Measurements from ENCODE around the gene GABBR2. TPM values are rescaled to one million over a fixed set of nuclear protein-coding genes. Genes with fewer than 3 reads are reported as not detected.

GABBR2 gene
- total RNA-seq, 1 experiment from 2014 or later, result 0.23 TPM

DNA sequence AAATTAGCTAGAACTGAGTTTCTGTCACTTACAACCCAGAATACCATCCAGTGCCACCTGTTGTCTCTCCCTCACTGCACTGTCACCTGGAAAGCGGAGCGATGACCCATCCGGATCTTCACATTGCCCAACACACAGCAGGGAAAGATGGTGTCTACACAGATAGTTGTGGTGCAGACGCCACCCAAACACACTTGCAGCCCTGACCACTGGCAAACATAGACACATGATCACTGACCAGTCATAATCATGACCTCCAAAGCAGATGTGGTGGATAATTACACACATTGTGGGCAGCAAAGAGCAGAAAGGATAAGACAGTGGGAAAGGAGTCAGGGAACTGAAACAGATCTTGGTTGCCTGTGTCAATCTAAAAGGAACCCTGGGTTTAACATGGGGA, 64.7 kb downstream of the GABBR2 start:
- CTCF ChIA-PET, result no interaction called here

DNA sequence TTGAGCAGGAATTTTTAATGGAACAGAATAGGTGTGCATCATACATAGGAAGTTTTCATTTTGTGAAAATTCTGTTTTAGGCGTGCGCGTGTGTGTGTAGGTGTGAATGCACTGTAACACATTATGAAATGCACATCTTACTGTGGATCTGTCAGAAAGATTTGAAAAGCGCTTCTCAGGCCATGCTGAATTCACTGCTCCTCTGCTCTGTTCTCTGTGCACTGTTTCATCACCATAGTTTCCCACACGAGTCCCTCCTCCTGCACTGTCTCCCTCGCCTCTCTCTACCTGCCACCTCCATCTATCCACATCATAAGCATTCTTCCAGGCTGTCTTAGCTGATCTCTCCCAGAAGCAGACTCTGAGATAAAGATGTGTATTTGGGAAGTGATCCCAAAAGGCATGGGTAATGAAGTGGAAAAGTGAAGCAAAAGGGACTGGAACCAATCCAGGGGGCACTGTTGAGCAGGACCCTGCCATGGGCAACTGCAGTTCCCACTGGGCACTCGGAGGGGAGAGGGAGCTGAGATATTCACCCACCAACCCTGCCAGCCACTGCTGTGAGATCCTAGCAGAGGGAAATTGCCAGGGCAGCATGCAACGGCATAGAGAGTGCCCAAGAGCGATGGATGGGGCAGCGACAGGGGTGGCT, 65.9 kb downstream of the GABBR2 start:
- ChIA-PET POLR2A (no interaction called here), CTCF (no interaction called here)
- peak in 1 of 2 experiments; percentile 6 for DNase-seq
- peaks cover 12% of the 10 kb centered on the region for H3K27me3 Mint-ChIP-seq (ENCODE audit: insufficient read depth, unreplicated experiment)
- H3K4me1 Mint-ChIP-seq (ENCODE audit: low read depth, unreplicated experiment), result no peaks in the 10 kb centered on the region
- no peak overlapping the region for H3K4me3 Mint-ChIP-seq (ENCODE audit: unreplicated experiment)
- no TSS peak for BruUV-seq (replicated peaks)
- no peaks in the 10 kb centered on the region for H3K9me3 ChIP-seq
- no peaks in the 10 kb centered on the region for H3K4me1 ChIP-seq
- no peaks in the 10 kb centered on the region for H3K9me3 Mint-ChIP-seq (ENCODE audit: unreplicated experiment)
- no peaks in the 10 kb centered on the region for H3K36me3 ChIP-seq (ENCODE audit: control insufficient read depth, insufficient read depth, low read length)
- H3K36me3 Mint-ChIP-seq (ENCODE audit: insufficient read depth, unreplicated experiment), result no peaks in the 10 kb centered on the region
- no peaks in the 10 kb centered on the region; the same call in 1 of the 2 replicates for H3K27me3 ChIP-seq (replicated peaks; ENCODE audit: control insufficient read depth, insufficient read depth, low read length)
- H3K27ac Mint-ChIP-seq (ENCODE audit: unreplicated experiment), result no peak overlapping the region
- H3K4me3 ChIP-seq (ENCODE audit: low read depth, low read length), result no peak overlapping the region
- TF ChIP-seq, protein P1, sequence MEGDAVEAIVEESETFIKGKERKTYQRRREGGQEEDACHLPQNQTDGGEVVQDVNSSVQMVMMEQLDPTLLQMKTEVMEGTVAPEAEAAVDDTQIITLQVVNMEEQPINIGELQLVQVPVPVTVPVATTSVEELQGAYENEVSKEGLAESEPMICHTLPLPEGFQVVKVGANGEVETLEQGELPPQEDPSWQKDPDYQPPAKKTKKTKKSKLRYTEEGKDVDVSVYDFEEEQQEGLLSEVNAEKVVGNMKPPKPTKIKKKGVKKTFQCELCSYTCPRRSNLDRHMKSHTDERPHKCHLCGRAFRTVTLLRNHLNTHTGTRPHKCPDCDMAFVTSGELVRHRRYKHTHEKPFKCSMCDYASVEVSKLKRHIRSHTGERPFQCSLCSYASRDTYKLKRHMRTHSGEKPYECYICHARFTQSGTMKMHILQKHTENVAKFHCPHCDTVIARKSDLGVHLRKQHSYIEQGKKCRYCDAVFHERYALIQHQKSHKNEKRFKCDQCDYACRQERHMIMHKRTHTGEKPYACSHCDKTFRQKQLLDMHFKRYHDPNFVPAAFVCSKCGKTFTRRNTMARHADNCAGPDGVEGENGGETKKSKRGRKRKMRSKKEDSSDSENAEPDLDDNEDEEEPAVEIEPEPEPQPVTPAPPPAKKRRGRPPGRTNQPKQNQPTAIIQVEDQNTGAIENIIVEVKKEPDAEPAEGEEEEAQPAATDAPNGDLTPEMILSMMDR (IDR thresholded peaks at IDR 0.05; ENCODE audit: insufficient read depth in 1 of 2, low read depth in 1 of 2, low read length in 1 of 2, severe bottlenecking in 1 of 2, unreplicated experiment in 1 of 2), result no peak
- intact Hi-C loops (cut with micrococcal nuclease; ENCODE audit: unreplicated experiment), result no loop called here

More for the DNA sequence above, 64.7 kb downstream of the GABBR2 start:
- DNase-seq, result no peak
- no peaks in the 10 kb centered on the region for H3K36me3 ChIP-seq (ENCODE audit: control insufficient read depth, insufficient read depth, low read length)
- H3K4me3 ChIP-seq (ENCODE audit: low read depth, low read length), result no peak overlapping the region
- Mint-ChIP-seq H3K36me3 (ENCODE audit: insufficient read depth, unreplicated experiment) (no peaks in the 10 kb centered on the region), H3K27me3 (ENCODE audit: insufficient read depth, unreplicated experiment) (peaks cover 12% of the 10 kb centered on the region), H3K27ac (ENCODE audit: unreplicated experiment) (no peak overlapping the region), H3K9me3 (ENCODE audit: unreplicated experiment) (no peaks in the 10 kb centered on the region), H3K4me1 (ENCODE audit: low read depth, unreplicated experiment) (no peaks in the 10 kb centered on the region), H3K4me3 (ENCODE audit: unreplicated experiment) (no peak overlapping the region)
- TF ChIP-seq, protein P1 (IDR thresholded peaks at IDR 0.05; ENCODE audit: insufficient read depth in 1 of 2, low read depth in 1 of 2, low read length in 1 of 2, severe bottlenecking in 1 of 2, unreplicated experiment in 1 of 2), result no peak
- intact Hi-C loops (cut with micrococcal nuclease; ENCODE audit: unreplicated experiment), result no loop called here
- POLR2A ChIA-PET, result no interaction called here
- no peaks in the 10 kb centered on the region for H3K9me3 ChIP-seq
- no peaks in the 10 kb centered on the region; the same call in 1 of the 2 replicates for H3K27me3 ChIP-seq (replicated peaks; ENCODE audit: control insufficient read depth, insufficient read depth, low read length)
- BruUV-seq (replicated peaks), result no TSS peak
- H3K4me1 ChIP-seq, result no peaks in the 10 kb centered on the region

DNA sequence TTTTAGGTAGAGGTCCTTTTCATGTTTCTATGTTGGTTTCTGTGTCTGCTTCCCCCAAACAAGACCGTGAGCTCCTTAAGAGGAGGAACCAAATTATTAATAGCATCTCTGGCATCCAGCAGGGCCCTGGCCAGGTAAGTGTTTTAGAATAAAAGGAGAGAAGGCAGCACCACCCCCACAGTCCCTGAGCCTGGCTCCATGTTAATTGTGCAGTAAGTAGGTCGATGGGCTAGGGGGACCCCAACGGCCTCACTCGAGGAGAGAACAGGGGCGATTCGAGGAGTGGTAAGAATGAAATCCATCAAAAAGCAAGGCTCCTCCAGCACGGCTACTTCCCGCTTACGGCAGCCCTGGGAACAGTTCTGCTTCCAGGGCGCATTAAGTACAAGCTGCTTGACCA, 67.0 kb downstream of the GABBR2 start:
- H3K9me3 Mint-ChIP-seq (ENCODE audit: unreplicated experiment), result no peaks in the 10 kb centered on the region
- Histone ChIP-seq H3K36me3 (ENCODE audit: control insufficient read depth, insufficient read depth, low read length) (no peaks in the 10 kb centered on the region), H3K27me3 (replicated peaks; ENCODE audit: control insufficient read depth, insufficient read depth, low read length) (no peaks in the 10 kb centered on the region; the same call in 1 of the 2 replicates), H3K9me3 (no peaks in the 10 kb centered on the region), H3K4me1 (no peaks in the 10 kb centered on the region), H3K4me3 (ENCODE audit: low read depth, low read length) (no peak overlapping the region)
- BruUV-seq (replicated peaks), result no TSS peak
- intact Hi-C loops (cut with micrococcal nuclease; ENCODE audit: unreplicated experiment), result no loop called here
- H3K27me3 Mint-ChIP-seq (ENCODE audit: insufficient read depth, unreplicated experiment), result peaks cover 12% of the 10 kb centered on the region
- no peak for DNase-seq
- H3K4me3 Mint-ChIP-seq (ENCODE audit: unreplicated experiment), result no peak overlapping the region
- TF ChIP-seq, protein P1 (IDR thresholded peaks at IDR 0.05; ENCODE audit: insufficient read depth in 1 of 2, low read depth in 1 of 2, low read length in 1 of 2, severe bottlenecking in 1 of 2, unreplicated experiment in 1 of 2), result no peak
- CTCF ChIA-PET, result interaction anchor here (0.6 kb wide), 1 partner anchor 659 kb away, joined by 3 read pairs; no protein-coding TSS in a partner anchor
- POLR2A ChIA-PET, result no interaction called here
- no peaks in the 10 kb centered on the region for H3K36me3 Mint-ChIP-seq (ENCODE audit: insufficient read depth, unreplicated experiment)
- no peaks in the 10 kb centered on the region for H3K4me1 Mint-ChIP-seq (ENCODE audit: low read depth, unreplicated experiment)
- no peak overlapping the region for H3K27ac Mint-ChIP-seq (ENCODE audit: unreplicated experiment)

Measured in Caco-2 (cell line).